K562 (cell line): ENCODE data around the gene RAB14. TPM values are rescaled to one million over a fixed set of nuclear protein-coding genes. Genes with fewer than 3 reads are reported as not detected.

Experiments
- BRCA1 ChIP-seq, 2 experiments: fragments of 450-650 bp in 1 of 2; sonication (generic) in 1 of 2; formaldehyde crosslinking in 1 of 2; IDR thresholded peaks; 2 replicates each; pipeline versions ENCODE4 v1.5.0 to v1.6.1; 2017 to 2020; ENCODE audit warnings: mild to moderate bottlenecking in 1 of 2, missing genetic modification reagents in 1 of 2
- CTBP1 ChIP-seq: fragments of 450-650 bp; IDR thresholded peaks from 2 replicates; pipeline ENCODE4 v1.6.1; 2016; ENCODE audit warnings: borderline replicate concordance
- GTF2A2 ChIP-seq: IDR thresholded peaks from 2 replicates; pipeline ENCODE4 v1.6.1; 2016; ENCODE audit warnings: mild to moderate bottlenecking, missing genetic modification characterization, missing compliant biosample characterization
- HNRNPH1 ChIP-seq: fragments of 200-400 bp; formaldehyde crosslinking; optimal IDR thresholded peaks from 2 replicates; pipeline ENCODE3; 2017; ENCODE audit warnings: low read depth, mild to moderate bottlenecking, low read length, moderate library complexity
- MECOM ChIP-seq: fragments of 250-450 bp; sonication (Bioruptor Pico); IDR thresholded peaks from 2 replicates; pipeline ENCODE4 v1.8.0; 2022; ENCODE audit warnings: inconsistent platforms
- NBN ChIP-seq: fragments of 450-650 bp; IDR thresholded peaks from 2 replicates; pipeline ENCODE4 v1.6.1; 2016; ENCODE audit warnings: low read depth, mild to moderate bottlenecking
- NR4A1 ChIP-seq, 2 experiments: fragments of 250-450 bp in 1 of 2; fragments of 450-650 bp in 1 of 2; sonication (Bioruptor Pico) in 1 of 2; IDR thresholded peaks; 2 replicates each; pipeline versions ENCODE4 v1.4.0 to v1.6.1; 2016 to 2020; ENCODE audit warnings: mild to moderate bottlenecking in 2 of 2, missing compliant biosample characterization in 1 of 2, missing genetic modification characterization in 1 of 2, moderate library complexity in 1 of 2
- POLR2H ChIP-seq: IDR thresholded peaks from 2 replicates; pipeline ENCODE4 v1.6.1; 2016; ENCODE audit warnings: missing genetic modification characterization, low read depth, mild to moderate bottlenecking, control low read depth, missing compliant biosample characterization, moderate library complexity
- SMAD1 ChIP-seq: fragments of 150-350 bp; IDR thresholded peaks from 2 replicates; pipeline ENCODE4 v1.6.1; 2014; ENCODE audit warnings: low read length, low read depth; ENCODE audit not compliant: partially characterized antibody
- TCF7 ChIP-seq: sonication (generic); IDR thresholded peaks from 2 replicates; pipeline ENCODE4 v1.6.1; 2016; ENCODE audit warnings: antibody characterized with exemption, borderline replicate concordance
- TSC22D4 ChIP-seq: fragments of 450-650 bp; IDR thresholded peaks from 2 replicates; pipeline ENCODE4 v1.6.1; 2016; ENCODE audit warnings: missing genetic modification characterization, missing biosample characterization, control low read depth
- ZBTB34 ChIP-seq: fragments of 250-450 bp; sonication (Bioruptor Pico); IDR thresholded peaks from 2 replicates; pipeline ENCODE4 v1.8.0; 2021; ENCODE audit warnings: mild to moderate bottlenecking, moderate library complexity
- polyA plus RNA-seq, 8 experiments: library from polyadenylated mRNA; depleted of rRNA in 4 of 8; stranded (reverse) in 5 of 8; unstranded in 3 of 8; fragments of >200 nt; fragmentation: Nextera tagmentation in 2 of 8; fragmentation: Illumina TruSeq in 1 of 8; extraction: Ambion mirVana in 2 of 8; extraction: Trizol in 1 of 8; gene quantifications; 2 replicates each; pipeline versions ENCODE4 v1.2.1 to v1.2.3, GENCODE V29; 2011 to 2014; ENCODE audit warnings: inconsistent platforms in 1 of 8, missing spikeins in 1 of 8
- total RNA-seq, 7 experiments: library from RNA; depleted of rRNA in 6 of 7; stranded (reverse); fragments of >200 nt in 6 of 7; fragmentation: Illumina TruSeq in 2 of 7; extraction: Trizol in 2 of 7; gene quantifications; 2 replicates each; pipeline versions ENCODE4 v1.2.1 to v1.2.3, GENCODE V29; 2011 to 2021; ENCODE audit warnings: low replicate concordance in 1 of 7
- TF ChIP-seq, protein P1 (sequence below): fragments of 250-450 bp; sonication (Bioruptor Pico); IDR thresholded peaks from 2 replicates; pipeline ENCODE4 v1.8.0; 2021; ENCODE audit warnings: borderline replicate concordance, mild to moderate bottlenecking, moderate library complexity; ENCODE audit not compliant: poor library complexity, severe bottlenecking
- TF ChIP-seq, protein P2 (sequence below): fragments of 450-650 bp; IDR thresholded peaks from 2 replicates; pipeline ENCODE4 v1.6.1; 2016; ENCODE audit warnings: mild to moderate bottlenecking, moderate library complexity

RAB14 gene
- total and polyA plus RNA-seq, 9 of the 15 experiments (the other 6 are each of a cell fraction or from before 2014, with no cell fraction given), result 10.3 to 41.8 (median 20.9) TPM

GRCh38 chr9:121201045-121201737, 478 bp downstream of the RAB14 start (continued):
- TF ChIP-seq TCF7 (no peak), POLR2H (tag) (no peak), NBN (no peak), GTF2A2 (0 out of 2 replicates have a peak, but pooled peaks have one; percentile 17), CTBP1 (0 out of 2 replicates have a peak, but pooled peaks have one; percentile 18), ZBTB34 (no peak), MECOM (CRISPR knock-in tag) (no peak), SMAD1 (peak; percentile 8), BRCA1 (IDR thresholded peaks at IDR 0.05) (no peak), BRCA1 (CRISPR knock-in tag; IDR thresholded peaks at IDR 0.05) (no peak), HNRNPH1 (no peak), TSC22D4 (no peak), NR4A1 (CRISPR knock-in tag; IDR thresholded peaks at IDR 0.05) (no peak), NR4A1 (tag; IDR thresholded peaks at IDR 0.05) (no peak)
- TF ChIP-seq, protein P1, sequence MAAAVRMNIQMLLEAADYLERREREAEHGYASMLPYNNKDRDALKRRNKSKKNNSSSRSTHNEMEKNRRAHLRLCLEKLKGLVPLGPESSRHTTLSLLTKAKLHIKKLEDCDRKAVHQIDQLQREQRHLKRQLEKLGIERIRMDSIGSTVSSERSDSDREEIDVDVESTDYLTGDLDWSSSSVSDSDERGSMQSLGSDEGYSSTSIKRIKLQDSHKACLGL, result no peak
- TF ChIP-seq, protein P2, sequence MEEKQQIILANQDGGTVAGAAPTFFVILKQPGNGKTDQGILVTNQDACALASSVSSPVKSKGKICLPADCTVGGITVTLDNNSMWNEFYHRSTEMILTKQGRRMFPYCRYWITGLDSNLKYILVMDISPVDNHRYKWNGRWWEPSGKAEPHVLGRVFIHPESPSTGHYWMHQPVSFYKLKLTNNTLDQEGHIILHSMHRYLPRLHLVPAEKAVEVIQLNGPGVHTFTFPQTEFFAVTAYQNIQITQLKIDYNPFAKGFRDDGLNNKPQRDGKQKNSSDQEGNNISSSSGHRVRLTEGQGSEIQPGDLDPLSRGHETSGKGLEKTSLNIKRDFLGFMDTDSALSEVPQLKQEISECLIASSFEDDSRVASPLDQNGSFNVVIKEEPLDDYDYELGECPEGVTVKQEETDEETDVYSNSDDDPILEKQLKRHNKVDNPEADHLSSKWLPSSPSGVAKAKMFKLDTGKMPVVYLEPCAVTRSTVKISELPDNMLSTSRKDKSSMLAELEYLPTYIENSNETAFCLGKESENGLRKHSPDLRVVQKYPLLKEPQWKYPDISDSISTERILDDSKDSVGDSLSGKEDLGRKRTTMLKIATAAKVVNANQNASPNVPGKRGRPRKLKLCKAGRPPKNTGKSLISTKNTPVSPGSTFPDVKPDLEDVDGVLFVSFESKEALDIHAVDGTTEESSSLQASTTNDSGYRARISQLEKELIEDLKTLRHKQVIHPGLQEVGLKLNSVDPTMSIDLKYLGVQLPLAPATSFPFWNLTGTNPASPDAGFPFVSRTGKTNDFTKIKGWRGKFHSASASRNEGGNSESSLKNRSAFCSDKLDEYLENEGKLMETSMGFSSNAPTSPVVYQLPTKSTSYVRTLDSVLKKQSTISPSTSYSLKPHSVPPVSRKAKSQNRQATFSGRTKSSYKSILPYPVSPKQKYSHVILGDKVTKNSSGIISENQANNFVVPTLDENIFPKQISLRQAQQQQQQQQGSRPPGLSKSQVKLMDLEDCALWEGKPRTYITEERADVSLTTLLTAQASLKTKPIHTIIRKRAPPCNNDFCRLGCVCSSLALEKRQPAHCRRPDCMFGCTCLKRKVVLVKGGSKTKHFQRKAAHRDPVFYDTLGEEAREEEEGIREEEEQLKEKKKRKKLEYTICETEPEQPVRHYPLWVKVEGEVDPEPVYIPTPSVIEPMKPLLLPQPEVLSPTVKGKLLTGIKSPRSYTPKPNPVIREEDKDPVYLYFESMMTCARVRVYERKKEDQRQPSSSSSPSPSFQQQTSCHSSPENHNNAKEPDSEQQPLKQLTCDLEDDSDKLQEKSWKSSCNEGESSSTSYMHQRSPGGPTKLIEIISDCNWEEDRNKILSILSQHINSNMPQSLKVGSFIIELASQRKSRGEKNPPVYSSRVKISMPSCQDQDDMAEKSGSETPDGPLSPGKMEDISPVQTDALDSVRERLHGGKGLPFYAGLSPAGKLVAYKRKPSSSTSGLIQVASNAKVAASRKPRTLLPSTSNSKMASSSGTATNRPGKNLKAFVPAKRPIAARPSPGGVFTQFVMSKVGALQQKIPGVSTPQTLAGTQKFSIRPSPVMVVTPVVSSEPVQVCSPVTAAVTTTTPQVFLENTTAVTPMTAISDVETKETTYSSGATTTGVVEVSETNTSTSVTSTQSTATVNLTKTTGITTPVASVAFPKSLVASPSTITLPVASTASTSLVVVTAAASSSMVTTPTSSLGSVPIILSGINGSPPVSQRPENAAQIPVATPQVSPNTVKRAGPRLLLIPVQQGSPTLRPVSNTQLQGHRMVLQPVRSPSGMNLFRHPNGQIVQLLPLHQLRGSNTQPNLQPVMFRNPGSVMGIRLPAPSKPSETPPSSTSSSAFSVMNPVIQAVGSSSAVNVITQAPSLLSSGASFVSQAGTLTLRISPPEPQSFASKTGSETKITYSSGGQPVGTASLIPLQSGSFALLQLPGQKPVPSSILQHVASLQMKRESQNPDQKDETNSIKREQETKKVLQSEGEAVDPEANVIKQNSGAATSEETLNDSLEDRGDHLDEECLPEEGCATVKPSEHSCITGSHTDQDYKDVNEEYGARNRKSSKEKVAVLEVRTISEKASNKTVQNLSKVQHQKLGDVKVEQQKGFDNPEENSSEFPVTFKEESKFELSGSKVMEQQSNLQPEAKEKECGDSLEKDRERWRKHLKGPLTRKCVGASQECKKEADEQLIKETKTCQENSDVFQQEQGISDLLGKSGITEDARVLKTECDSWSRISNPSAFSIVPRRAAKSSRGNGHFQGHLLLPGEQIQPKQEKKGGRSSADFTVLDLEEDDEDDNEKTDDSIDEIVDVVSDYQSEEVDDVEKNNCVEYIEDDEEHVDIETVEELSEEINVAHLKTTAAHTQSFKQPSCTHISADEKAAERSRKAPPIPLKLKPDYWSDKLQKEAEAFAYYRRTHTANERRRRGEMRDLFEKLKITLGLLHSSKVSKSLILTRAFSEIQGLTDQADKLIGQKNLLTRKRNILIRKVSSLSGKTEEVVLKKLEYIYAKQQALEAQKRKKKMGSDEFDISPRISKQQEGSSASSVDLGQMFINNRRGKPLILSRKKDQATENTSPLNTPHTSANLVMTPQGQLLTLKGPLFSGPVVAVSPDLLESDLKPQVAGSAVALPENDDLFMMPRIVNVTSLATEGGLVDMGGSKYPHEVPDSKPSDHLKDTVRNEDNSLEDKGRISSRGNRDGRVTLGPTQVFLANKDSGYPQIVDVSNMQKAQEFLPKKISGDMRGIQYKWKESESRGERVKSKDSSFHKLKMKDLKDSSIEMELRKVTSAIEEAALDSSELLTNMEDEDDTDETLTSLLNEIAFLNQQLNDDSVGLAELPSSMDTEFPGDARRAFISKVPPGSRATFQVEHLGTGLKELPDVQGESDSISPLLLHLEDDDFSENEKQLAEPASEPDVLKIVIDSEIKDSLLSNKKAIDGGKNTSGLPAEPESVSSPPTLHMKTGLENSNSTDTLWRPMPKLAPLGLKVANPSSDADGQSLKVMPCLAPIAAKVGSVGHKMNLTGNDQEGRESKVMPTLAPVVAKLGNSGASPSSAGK, result no peak
